ENCODE data around the gene IL5RA.

The IL5RA gene

DNA sequence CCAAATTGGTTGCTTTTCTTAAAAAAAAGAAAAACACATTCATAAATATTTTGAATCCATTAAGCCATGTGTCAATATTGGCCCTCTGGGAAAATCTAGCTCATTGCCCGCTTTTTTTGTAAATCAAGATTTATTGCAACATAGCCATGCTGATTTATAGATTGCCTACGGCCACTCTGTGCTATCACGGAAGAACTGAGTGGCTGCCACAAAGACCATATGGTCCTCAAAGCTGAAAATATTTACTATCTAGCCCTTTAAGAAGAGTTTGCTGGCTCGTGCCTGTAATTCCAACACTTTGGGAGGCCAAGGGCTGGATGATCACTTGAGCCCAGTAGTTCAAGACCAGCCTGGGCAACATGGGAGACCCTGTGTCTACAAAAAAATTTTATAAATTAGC lies 45.9 kb downstream of the IL5RA start:
- DNase-seq = no peak

DNA sequence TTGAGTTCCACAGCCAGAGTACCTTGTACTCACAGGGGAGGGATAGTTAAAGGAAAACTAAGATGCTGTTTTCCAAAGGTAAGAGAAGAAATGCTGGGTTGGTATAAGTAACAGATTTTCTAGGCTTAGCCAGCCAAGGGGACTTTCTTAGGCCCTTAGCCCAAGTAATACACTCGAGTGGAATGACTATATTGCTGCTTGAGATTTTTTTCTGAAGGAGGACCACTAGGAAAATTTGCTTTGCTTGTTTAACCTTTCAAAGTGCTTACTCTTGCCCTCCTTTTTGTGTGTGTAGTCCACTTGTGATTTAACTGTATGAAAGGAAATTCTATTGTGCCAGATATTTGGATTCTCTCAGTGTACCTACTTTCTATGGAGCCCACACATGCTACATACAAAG lies 50.5 kb downstream of the IL5RA start:
- no peak for DNase-seq

DNA sequence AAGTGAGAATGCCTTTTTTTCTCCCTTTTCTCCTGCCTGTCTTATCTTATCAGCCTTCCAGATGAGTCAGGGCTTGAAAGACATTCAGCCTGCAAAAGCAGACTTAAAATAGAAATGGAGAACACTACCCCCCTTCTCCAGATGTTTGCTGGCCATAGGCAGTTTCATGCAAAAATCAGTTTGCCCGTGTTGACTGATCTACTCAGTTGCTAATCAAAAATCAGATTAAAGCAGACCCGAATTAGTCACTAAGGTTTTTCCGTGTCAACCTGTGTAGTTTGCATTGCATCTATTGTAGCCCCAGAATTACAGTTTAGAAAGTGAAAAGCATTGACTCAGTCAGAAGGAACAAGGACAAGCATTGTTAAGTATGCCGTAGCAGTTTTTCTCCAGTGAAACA lies 56.2 kb downstream of the IL5RA start:
- no peak for DNase-seq

DNA sequence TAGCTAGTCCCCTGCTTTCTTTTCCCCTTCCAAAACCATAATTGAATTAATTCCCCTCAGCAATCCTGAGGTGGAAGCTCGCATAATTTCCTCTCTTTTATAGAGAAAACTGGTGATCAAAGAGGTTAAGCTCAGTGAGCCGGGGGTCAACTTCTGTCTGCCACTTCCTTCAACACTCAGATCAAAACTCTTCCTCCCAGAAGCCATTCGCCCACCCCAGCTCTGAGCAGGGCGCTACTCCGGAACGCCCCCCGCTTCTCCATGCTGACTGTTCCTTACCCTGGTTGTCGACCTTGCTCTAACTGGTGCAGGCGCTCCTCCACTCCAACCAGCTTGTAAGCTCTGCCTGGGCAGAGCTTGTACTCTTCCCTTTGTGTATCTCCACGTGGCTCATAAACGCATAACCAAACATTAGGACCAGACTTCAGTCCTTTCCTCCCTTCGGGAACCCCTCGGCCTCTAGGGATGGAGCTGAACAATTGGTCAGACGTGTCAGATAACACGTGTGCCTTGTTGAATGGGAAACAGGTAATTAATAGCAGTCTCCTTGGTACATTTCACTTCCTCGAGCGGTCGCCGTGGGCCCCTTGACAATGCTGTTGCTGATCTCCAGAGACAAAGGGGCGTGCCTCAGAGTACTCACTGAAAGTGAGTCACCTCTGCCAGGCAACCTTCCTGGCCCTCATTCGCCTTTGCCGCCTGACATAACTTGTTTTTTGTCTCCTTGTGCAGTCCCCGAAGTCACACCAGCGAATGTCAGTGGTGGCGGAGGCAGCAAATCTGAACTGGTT lies 71.8 kb downstream of the IL5RA start:
- DNase-seq = peak; percentile 51

DNA sequence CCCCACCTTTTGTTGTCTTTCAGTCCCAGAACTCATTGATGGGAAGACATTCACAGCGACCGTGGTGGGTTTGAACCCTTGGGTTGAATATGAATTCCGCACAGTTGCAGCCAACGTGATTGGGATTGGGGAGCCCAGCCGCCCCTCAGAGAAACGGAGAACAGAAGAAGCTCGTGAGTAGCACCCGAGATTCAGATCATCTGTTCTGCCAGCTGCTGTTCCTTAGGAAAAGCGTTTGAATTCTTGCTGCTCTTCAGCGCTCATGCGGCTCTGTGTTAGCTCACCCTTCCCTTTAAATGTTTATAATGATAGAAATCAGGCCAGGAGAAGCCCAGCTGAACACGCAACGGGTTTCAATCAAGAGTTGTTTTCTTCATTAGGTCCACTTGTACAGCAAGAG lies 73.0 kb downstream of the IL5RA start:
- no peak for DNase-seq

DNA sequence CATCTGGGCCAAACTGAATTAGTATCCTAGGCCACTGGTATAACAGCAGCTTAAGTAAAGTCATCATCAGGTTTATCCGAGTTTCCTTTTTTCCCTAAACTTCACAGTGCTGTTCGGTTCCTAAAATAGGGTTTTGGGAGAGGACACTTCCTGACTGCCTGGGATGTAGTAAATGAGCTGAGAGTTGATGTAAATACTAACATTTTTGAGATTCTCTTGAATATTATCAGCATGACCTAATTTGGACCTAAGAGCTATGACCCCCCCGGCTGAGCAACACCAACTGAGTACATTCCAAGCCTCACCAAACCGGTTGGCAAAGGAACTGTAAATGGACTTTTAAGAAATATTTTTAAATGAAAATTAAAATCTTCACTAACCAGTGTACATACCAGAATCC lies 78.8 kb downstream of the IL5RA start:
- DNase-seq = no peak

DNA sequence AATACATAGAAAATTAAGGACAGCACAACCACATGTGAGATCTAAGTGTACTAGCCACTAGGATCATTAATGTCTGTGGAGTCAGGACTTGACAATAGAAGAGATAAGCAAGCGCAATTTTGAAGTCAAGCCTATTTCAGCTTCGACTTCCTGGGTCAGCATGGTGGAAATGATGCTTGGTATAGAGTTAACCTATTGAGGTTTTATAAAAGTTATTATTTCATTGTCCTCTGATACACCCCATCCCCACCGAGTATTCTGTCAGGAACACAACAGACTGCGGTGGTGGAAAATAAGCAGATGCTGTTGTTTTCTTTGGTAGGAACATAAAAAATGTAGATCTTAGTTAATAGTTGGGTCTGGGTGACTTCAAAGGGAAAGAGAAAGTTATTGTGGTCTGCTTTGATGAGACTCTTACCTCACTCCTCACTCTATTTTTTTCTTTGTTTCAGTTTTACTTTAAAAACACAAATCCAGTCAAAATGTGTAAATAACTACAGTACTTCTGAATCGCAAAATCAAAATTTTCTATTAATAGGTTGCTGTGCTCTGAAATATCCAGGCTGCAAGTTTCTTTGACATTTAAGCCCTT lies 82.1 kb downstream of the IL5RA start:
- no peak for DNase-seq

DNA sequence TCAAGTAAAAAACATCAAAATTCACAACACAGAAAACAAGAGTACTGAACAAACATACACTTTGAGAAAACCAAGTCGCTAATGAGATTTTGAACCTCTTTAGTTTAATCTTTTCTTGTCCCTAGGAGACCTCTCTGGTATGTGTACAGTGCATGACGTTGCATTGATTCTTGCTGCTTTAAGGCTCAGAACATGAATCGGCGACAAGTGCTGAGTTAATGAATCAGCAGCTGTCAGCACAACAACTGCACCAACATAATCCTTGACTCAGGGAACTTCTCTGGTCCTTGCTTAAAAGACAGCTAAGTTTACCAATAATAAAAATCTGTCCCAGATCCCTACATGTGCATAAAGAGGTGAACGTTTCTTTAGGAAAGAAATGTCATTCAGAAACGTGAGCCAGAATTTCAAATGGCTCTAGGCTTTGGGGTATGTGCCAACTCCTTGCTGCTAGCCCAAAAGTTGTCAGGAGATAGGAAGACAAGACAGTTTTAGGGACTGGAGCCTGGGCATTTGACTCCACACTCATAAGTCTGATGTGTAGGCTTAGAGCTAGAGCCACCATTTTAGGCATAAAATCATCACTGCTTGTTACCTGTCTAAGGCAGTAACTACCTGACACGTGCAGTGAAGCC lies 86.9 kb downstream of the IL5RA start:
- DNase-seq = no peak

DNA sequence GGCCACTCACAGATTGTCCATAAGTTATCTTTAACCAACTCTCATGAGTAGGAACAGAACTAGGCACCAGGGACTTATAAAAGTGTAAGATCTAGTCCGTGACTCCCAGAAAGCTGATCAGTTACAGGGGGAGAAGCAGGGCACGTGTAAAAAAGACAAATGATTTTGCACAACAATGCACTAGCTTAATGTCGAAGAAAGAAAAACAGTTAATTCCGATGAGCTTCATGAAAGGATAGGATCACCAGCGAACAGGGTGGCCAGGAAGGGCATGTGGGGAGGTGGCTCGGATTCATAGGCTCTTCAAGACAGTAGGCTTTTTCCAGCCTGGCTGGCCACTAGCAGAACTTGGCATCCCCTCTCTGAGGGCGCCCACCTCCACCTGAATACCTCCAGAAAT lies 90.0 kb downstream of the IL5RA start:
- DNase-seq = no peak
